ENCODE measurements around the gene KCNJ16.

DNA sequence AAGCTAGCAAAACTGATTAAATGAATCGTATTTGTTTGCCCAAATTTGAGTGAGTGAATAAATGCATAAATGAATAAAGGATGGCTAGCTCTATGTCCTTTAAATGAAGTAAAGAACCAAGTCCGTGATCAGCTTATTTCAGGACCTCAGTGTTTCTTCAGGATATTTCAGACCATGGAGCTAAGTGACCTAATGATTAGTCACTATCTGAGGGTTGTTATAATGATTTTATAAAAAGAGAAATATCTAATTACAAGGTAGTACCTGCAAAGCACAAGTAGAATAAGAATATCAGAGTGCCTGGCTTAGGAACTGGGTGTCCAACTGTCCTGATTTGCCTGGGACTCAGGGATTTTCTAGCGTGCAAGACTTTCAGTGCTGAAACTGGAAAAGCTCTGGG is 106.8 kb downstream of the KCNJ16 start:
- TF ChIP-seq, protein P1, sequence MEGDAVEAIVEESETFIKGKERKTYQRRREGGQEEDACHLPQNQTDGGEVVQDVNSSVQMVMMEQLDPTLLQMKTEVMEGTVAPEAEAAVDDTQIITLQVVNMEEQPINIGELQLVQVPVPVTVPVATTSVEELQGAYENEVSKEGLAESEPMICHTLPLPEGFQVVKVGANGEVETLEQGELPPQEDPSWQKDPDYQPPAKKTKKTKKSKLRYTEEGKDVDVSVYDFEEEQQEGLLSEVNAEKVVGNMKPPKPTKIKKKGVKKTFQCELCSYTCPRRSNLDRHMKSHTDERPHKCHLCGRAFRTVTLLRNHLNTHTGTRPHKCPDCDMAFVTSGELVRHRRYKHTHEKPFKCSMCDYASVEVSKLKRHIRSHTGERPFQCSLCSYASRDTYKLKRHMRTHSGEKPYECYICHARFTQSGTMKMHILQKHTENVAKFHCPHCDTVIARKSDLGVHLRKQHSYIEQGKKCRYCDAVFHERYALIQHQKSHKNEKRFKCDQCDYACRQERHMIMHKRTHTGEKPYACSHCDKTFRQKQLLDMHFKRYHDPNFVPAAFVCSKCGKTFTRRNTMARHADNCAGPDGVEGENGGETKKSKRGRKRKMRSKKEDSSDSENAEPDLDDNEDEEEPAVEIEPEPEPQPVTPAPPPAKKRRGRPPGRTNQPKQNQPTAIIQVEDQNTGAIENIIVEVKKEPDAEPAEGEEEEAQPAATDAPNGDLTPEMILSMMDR (conservative IDR thresholded peaks at IDR 0.05; ENCODE audit: low read depth, low read length), result no peak
- TF ChIP-seq EZH2 (IDR thresholded peaks at IDR 0.05; ENCODE audit: borderline replicate concordance, low read depth, low read length, poor library complexity, severe bottlenecking), result no peak

Measured in A673 (cell line).